Mesendoderm (in vitro differentiated cells): ENCODE results near the gene ANKRD33B.
A peak's percentile ranks its signal among the peaks of the same experiment; 100 is the strongest.

ENCODE experiments used
- DNase-seq: peaks from one replicate; pipeline ENCODE4 v3.0.0; 2013
- H2AK5ac ChIP-seq: 2 replicates; pipeline ENCODE4 v1.6.1; 2013; ENCODE audit warnings: low read length, inconsistent platforms
- H2BK120ac ChIP-seq: 2 replicates; pipeline ENCODE4 v1.6.1; 2013; ENCODE audit warnings: low read depth, mild to moderate bottlenecking, low read length, moderate library complexity, mixed read lengths
- H2BK15ac ChIP-seq: replicated peaks from 2 replicates; pipeline ENCODE4 v1.6.1; 2013; ENCODE audit warnings: low read depth, mild to moderate bottlenecking, moderate library complexity
- H2BK5ac ChIP-seq: 2 replicates; pipeline ENCODE4 v1.6.1; 2013; ENCODE audit warnings: low read length, inconsistent platforms
- H3K18ac ChIP-seq: 2 replicates; pipeline ENCODE4 v1.6.1; 2013; ENCODE audit warnings: mild to moderate bottlenecking, low read length, mixed read lengths
- H3K23ac ChIP-seq: one replicate; pipeline ENCODE4 v1.6.1; 2013; ENCODE audit warnings: low read length
- H3K27ac ChIP-seq: 2 replicates; pipeline ENCODE4 v1.5.1; 2013; ENCODE audit warnings: low read depth, mild to moderate bottlenecking, inconsistent platforms, low read length, moderate library complexity
- H3K27me3 ChIP-seq: 2 replicates; pipeline ENCODE4 v1.6.1; 2013; ENCODE audit warnings: low read length, control low read depth, mild to moderate bottlenecking, inconsistent platforms; ENCODE audit not compliant: insufficient read depth, poor library complexity
- H3K36me3 ChIP-seq: 2 replicates; pipeline ENCODE4 v1.6.1; 2013; ENCODE audit warnings: low read length, inconsistent platforms; ENCODE audit not compliant: control insufficient read depth, insufficient read depth
- H3K4ac ChIP-seq: one replicate; pipeline ENCODE4 v1.6.1; 2013; ENCODE audit warnings: low read depth, mild to moderate bottlenecking, low read length, moderate library complexity
- H3K4me1 ChIP-seq: 2 replicates; pipeline ENCODE4 v1.6.1; 2013; ENCODE audit warnings: low read depth, low read length, inconsistent platforms; ENCODE audit not compliant: control insufficient read depth
- H3K4me2 ChIP-seq: 2 replicates; pipeline ENCODE4 v1.6.1; 2013; ENCODE audit warnings: low read length
- H3K4me3 ChIP-seq: 2 replicates; pipeline ENCODE4 v1.5.1; 2013; ENCODE audit warnings: mild to moderate bottlenecking, low read length
- H3K56ac ChIP-seq: one replicate; pipeline ENCODE4 v1.6.1; 2013; ENCODE audit warnings: low read length
- H3K79me1 ChIP-seq: 2 replicates; pipeline ENCODE4 v1.6.1; 2013; ENCODE audit warnings: low read length, inconsistent platforms
- H3K79me2 ChIP-seq: 2 replicates; pipeline ENCODE4 v1.6.1; 2013; ENCODE audit warnings: mild to moderate bottlenecking, low read length; ENCODE audit not compliant: control insufficient read depth, insufficient read depth
- H3K9ac ChIP-seq: 2 replicates; pipeline ENCODE4 v1.6.1; 2013; ENCODE audit warnings: low read length, inconsistent platforms
- H4K5ac ChIP-seq: one replicate; pipeline ENCODE4 v1.6.1; 2013; ENCODE audit warnings: low read length
- H4K8ac ChIP-seq: one replicate; pipeline ENCODE4 v1.6.1; 2013; ENCODE audit warnings: low read depth, mild to moderate bottlenecking, control low read depth, low read length, moderate library complexity
- WGBS: extraction: QIAGEN DNeasy Blood & Tissue Kit; methylation state at CpG from one replicate; pipeline ENCODE4 v1.1.7; 2013; ENCODE audit warnings: low lambda C conversion rate, missing lambda C conversion rate; ENCODE audit not compliant: insufficient coverage; ENCODE audit errors: extremely low coverage; 5-methylcytosine and 5-hydroxymethylcytosine counted together

The ANKRD33B gene

GRCh38 chr5:10588109-10588775 lies 24.4 kb downstream of the ANKRD33B start:
- no peak overlapping the region for H2AK5ac ChIP-seq
- no peak overlapping the region for H4K5ac ChIP-seq
- peaks cover 2% of the 10 kb centered on the region for H3K4me1 ChIP-seq
- no peaks in the 10 kb centered on the region for H3K27me3 ChIP-seq
- WGBS = no CpG with 5 or more reads among the region's 8 CpGs
- H3K27ac ChIP-seq = no peak overlapping the region
- H2BK15ac ChIP-seq = no peak overlapping the region
- H3K79me1 ChIP-seq = peaks cover 3% of the 10 kb centered on the region
- no peak overlapping the region for H3K9ac ChIP-seq
- H3K4ac ChIP-seq = no peak overlapping the region
- no peaks in the 10 kb centered on the region for H3K36me3 ChIP-seq
- no peak overlapping the region for H3K18ac ChIP-seq
- H2BK5ac ChIP-seq = no peak overlapping the region
- no peak overlapping the region for H3K4me2 ChIP-seq
- H3K4me3 ChIP-seq = no peak overlapping the region
- no peak for DNase-seq
- no peaks in the 10 kb centered on the region for H3K79me2 ChIP-seq
- H2BK120ac ChIP-seq = no peak overlapping the region
- H4K8ac ChIP-seq = no peak overlapping the region
- H3K23ac ChIP-seq = no peak overlapping the region
- H3K56ac ChIP-seq = no peak overlapping the region

GRCh38 chr5:10588779-10589447 lies 25.0 kb downstream of the ANKRD33B start:
- no peak overlapping the region for H2BK15ac ChIP-seq
- WGBS = no CpG with 5 or more reads among the region's 11 CpGs
- H2BK120ac ChIP-seq = no peak overlapping the region
- H3K4me2 ChIP-seq = no peak overlapping the region
- no peak overlapping the region for H3K9ac ChIP-seq
- no peak overlapping the region for H3K23ac ChIP-seq
- no peaks in the 10 kb centered on the region for H3K36me3 ChIP-seq
- no peak overlapping the region for H3K27ac ChIP-seq
- H3K4me3 ChIP-seq = no peak overlapping the region
- H3K79me2 ChIP-seq = no peaks in the 10 kb centered on the region
- H4K5ac ChIP-seq = no peak overlapping the region
- H2BK5ac ChIP-seq = no peak overlapping the region
- H3K4me1 ChIP-seq = peaks cover 2% of the 10 kb centered on the region
- no peaks in the 10 kb centered on the region for H3K27me3 ChIP-seq
- H4K8ac ChIP-seq = no peak overlapping the region
- H2AK5ac ChIP-seq = no peak overlapping the region
- H3K18ac ChIP-seq = no peak overlapping the region
- no peak overlapping the region for H3K56ac ChIP-seq
- peaks cover 3% of the 10 kb centered on the region for H3K79me1 ChIP-seq
- DNase-seq = peak; percentile 24
- no peak overlapping the region for H3K4ac ChIP-seq

DNA sequence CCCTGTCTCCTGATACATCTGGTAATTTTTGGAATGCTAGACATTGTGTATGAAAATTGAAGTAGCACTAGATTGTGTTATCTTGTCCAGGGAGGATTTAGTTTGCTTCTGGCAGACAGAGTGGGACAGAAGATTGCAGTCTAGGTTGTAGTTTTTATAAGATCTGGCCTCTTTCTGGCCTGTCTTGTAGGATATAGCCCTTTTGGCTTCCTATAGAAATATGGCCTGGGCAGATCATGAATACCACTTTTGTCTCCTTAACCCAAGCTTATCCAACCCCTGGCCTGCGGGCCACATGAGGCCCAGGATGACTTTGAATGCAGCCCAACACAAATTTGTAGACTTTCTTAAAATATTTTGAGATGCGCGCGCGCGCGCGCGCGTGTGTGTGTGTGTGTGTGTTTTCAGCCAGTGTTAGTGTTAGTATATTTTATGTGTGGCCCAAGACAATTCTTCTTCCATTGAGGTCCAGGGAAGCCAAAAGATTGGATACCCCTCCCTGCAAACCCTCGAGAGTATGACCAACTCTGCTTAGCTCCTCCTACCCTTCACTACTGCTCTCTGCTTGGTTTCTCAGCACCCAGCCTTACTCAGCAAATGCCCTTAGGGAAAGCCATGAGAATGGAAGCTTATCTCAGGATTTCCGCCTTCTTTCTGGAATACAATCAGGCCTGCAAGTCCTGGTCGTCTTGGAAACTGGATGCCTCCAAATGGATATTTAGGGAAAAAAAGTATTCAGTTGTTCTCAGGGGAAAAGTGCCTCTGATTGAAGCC lies 26.5 kb downstream of the ANKRD33B start:
- H3K79me1 ChIP-seq = peaks cover 3% of the 10 kb centered on the region
- no peak overlapping the region for H3K4me2 ChIP-seq
- H3K18ac ChIP-seq = peak overlapping the region; percentile 88
- H3K9ac ChIP-seq = no peak overlapping the region
- H3K4me1 ChIP-seq = peaks cover 2% of the 10 kb centered on the region
- no peak overlapping the region for H4K8ac ChIP-seq
- no peak overlapping the region for H2BK120ac ChIP-seq
- H3K36me3 ChIP-seq = no peaks in the 10 kb centered on the region
- H3K79me2 ChIP-seq = no peaks in the 10 kb centered on the region
- H2AK5ac ChIP-seq = no peak overlapping the region
- H2BK5ac ChIP-seq = no peak overlapping the region
- WGBS = no CpG with 5 or more reads among the region's 13 CpGs
- no peak overlapping the region for H3K27ac ChIP-seq
- H3K56ac ChIP-seq = peak overlapping the region; percentile 39
- H3K4ac ChIP-seq = no peak overlapping the region
- no peak overlapping the region for H4K5ac ChIP-seq
- H2BK15ac ChIP-seq = no peak overlapping the region
- DNase-seq = peak; percentile 100
- no peak overlapping the region for H3K23ac ChIP-seq
- H3K27me3 ChIP-seq = no peaks in the 10 kb centered on the region
- no peak overlapping the region for H3K4me3 ChIP-seq

GRCh38 chr5:10591159-10591558 lies 27.3 kb downstream of the ANKRD33B start:
- H3K27ac ChIP-seq = no peak overlapping the region
- DNase-seq = no peak

DNA sequence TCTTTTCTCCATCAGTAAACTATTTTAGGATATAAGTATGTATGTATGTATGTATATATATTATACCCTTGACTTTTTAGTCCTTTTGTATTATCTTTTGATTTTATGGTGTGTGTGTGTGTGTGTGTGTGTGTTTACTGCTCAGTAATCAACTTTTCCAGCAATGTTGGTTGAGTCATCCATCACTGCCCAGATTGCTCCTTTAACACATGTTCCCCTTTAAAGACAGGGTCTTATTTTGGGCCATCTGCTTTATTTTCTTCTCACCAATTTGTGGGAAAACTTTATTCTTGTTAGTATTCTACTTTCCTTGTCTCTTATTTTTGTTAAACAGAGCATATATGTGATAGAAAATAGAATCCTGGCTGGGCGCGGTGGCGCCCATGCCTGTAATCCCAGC lies 28.1 kb downstream of the ANKRD33B start:
- peaks cover 2% of the 10 kb centered on the region for H3K4me1 ChIP-seq
- H3K4me2 ChIP-seq = no peak overlapping the region
- H2BK120ac ChIP-seq = no peak overlapping the region
- no peak overlapping the region for H3K4me3 ChIP-seq
- no peak overlapping the region for H2AK5ac ChIP-seq
- H3K79me2 ChIP-seq = no peaks in the 10 kb centered on the region
- no peaks in the 10 kb centered on the region for H3K27me3 ChIP-seq
- H3K79me1 ChIP-seq = peaks cover 3% of the 10 kb centered on the region
- H4K8ac ChIP-seq = no peak overlapping the region
- no CpG with 5 or more reads among the region's 3 CpGs for WGBS
- H3K23ac ChIP-seq = no peak overlapping the region
- H2BK15ac ChIP-seq = no peak overlapping the region
- H4K5ac ChIP-seq = no peak overlapping the region
- H3K36me3 ChIP-seq = no peaks in the 10 kb centered on the region
- no peak overlapping the region for H3K18ac ChIP-seq
- no peak overlapping the region for H3K9ac ChIP-seq
- H2BK5ac ChIP-seq = no peak overlapping the region
- H3K56ac ChIP-seq = no peak overlapping the region
- H3K27ac ChIP-seq = no peak overlapping the region
- no peak overlapping the region for H3K4ac ChIP-seq
- DNase-seq = no peak

More at GRCh38 chr5:10591159-10591558, 27.3 kb downstream of the ANKRD33B start:
- no peaks in the 10 kb centered on the region for H3K79me2 ChIP-seq
- no peaks in the 10 kb centered on the region for H3K27me3 ChIP-seq
- no peak overlapping the region for H2BK15ac ChIP-seq
- no peak overlapping the region for H3K4me3 ChIP-seq
- H3K23ac ChIP-seq = no peak overlapping the region
- H2BK5ac ChIP-seq = no peak overlapping the region
- no peak overlapping the region for H3K4ac ChIP-seq
- H4K5ac ChIP-seq = no peak overlapping the region
- H3K36me3 ChIP-seq = no peaks in the 10 kb centered on the region
- H3K18ac ChIP-seq = no peak overlapping the region
- no peak overlapping the region for H2AK5ac ChIP-seq
- H4K8ac ChIP-seq = no peak overlapping the region
- WGBS = no CpG with 5 or more reads among the region's 6 CpGs
- H3K9ac ChIP-seq = no peak overlapping the region
- no peak overlapping the region for H2BK120ac ChIP-seq
- peaks cover 3% of the 10 kb centered on the region for H3K79me1 ChIP-seq
- H3K56ac ChIP-seq = no peak overlapping the region
- H3K4me1 ChIP-seq = peaks cover 2% of the 10 kb centered on the region
- H3K4me2 ChIP-seq = no peak overlapping the region
